GM12801 (cell line): ENCODE data around the gene GRIP2.

ENCODE experiments used
- CTCF ChIP-seq: IDR thresholded peaks from one replicate; pipeline ENCODE4 v1.5.1; 2011; ENCODE audit warnings: control low read depth; ENCODE audit not compliant: insufficient read length; ENCODE audit errors: extremely low read depth

The GRIP2 gene

DNA sequence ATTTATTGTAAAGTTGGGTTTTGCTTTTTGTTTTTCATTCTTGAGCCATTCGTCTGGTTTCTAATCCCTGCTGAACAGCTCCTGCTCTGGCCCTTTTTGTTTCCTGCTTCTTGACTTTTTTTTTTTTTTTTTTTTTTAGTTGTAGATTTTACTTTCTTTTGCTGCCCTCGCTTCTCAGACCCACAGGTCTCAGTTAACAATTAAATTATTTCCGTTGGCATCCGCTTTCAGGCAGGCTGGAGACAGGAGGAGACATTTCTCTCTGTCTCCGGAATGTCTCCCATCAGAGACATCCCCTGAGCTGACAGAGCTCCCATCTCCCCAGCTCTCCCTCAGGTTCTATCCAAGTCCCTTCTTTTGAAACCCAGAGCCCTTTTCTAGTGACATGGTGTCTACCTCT lies 69.1 kb downstream of the GRIP2 start:
- no peak for TF ChIP-seq CTCF

- TF ChIP-seq CTCF = no peak
Observed at GRCh38 chr3:14470461-14470860, 69.7 kb downstream of the GRIP2 start.

GRCh38 chr3:14468621-14468981 lies 71.5 kb downstream of the GRIP2 start:
- TF ChIP-seq CTCF = no peak

- no peak for TF ChIP-seq CTCF
Observed at GRCh38 chr3:14467814-14468620, 72.1 kb downstream of the GRIP2 start.

GRCh38 chr3:14466179-14466903 lies 73.8 kb downstream of the GRIP2 start:
- no peak for TF ChIP-seq CTCF

- no peak for TF ChIP-seq CTCF
Observed at GRCh38 chr3:14465425-14465824, 74.7 kb downstream of the GRIP2 start.

DNA sequence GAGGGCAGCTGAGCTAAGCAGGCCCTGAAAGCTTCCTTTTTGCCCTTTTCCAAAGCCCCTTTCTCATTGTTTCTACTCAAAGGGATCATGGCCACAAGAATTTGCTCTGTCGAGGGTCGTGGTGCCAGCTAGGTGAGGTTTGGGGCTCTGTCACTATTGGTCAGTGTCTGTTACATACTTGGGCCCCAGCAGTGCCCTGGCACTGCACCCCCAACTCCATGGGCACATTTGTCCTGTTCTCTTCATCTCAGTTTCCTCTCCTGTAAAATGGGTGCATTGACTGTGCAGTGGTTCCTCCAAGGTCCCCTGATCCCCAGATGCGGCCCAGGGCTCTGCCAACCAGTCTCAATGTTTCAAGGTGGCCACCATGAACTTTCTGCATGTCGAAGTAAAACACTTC lies 75.6 kb downstream of the GRIP2 start:
- TF ChIP-seq CTCF = no peak
